ENCODE results near the gene BCL11A.
A peak's percentile ranks its signal among the peaks of the same experiment; 100 is the strongest.

The BCL11A gene

DNA sequence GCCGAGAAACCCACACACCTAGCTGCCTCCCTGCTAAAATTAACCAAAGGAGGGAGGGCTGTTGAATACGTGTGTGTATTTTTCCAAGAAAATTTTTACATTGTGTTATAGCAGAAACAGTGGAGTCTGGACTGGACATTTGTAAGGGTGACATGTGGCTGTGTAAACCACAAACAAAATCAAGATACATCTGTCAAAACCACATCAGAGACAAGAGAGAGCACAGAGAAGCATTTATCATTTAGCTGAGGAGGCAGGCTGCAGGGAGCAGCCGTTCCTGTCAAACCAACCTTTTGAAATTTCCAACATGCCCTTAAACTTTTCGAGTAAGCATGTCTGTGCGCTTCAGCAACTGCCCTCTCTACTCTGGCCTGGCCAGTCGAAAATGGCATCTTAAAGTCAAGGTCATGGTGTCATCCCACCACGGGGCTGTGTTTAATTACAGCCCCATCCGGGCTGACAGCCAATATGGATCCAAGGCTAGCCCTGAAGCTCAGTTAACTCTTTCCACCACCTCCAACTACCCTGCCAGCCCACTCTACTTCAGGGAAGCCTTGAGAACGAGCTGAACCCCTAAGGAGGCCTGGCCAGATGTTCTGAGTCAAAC, 8.4 kb downstream of the BCL11A start:
- DNase-seq (ENCODE audit: low spot score): no peak

DNA sequence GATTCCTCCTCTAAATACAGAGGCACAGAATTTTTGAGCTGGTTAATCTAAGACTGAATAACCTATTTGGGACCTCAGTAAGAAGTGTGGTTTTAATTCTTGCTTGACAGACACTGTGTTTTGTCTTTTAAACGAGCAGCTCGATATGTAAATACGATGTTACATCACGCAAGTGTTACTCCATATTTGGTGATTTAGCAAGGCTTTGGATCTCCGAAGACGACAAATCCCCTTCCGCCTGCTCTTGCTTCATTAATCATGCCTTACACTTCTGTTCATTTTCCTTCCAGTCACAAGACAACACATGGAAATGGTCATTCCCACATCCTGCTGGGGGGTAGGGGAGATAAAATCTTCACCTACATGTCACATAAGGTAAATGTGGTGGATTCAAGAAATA, 9.4 kb downstream of the BCL11A start:
- DNase-seq (ENCODE audit: low spot score): no peak

DNA sequence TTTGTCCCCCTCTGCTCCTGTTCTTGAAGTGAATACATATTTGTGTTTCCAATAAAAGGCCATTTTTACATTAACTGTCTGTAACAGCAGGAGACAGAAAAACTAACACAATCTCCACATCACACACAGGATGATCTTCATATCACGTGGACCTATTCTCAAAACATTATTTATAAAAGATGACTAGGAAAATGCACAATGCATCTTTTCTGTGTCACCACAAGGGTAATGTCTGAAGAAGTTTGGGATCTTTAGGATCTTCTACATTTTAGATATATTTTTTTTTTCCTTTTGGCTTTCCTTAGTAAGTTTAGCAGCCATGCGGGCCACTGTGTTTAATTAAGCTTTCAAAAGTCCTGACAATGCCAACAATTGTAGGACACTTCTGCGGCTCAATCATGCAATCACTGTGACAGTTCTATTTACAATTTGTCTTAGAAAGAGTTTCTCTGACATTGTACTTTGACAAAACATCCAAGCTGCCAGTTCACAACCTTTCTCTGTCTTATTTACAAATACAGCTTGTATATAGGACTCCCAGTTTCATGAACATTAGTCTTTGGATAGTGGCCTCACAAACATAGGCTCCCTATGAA, 12.3 kb downstream of the BCL11A start:
- no peak for DNase-seq (ENCODE audit: low spot score)

DNA sequence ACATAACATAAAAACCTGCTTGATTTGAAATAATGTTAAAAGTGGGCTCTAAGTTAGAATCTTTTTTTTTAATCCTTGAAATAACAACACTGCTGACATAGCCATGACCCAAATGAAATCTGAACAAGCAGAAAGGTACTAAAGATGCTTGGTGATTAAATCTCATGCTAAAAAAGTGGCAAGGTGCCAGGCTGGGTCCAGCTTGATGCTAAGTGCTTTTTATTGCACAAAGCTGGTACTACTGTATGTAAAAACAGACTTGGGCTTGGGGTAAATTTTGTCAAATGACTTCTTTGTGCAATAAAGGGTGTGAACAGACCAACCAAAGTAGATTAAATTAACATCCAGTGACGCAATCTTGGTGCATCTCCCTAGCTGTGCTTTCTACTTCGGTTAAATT, 13.4 kb downstream of the BCL11A start:
- no peak for DNase-seq (ENCODE audit: low spot score)

DNA sequence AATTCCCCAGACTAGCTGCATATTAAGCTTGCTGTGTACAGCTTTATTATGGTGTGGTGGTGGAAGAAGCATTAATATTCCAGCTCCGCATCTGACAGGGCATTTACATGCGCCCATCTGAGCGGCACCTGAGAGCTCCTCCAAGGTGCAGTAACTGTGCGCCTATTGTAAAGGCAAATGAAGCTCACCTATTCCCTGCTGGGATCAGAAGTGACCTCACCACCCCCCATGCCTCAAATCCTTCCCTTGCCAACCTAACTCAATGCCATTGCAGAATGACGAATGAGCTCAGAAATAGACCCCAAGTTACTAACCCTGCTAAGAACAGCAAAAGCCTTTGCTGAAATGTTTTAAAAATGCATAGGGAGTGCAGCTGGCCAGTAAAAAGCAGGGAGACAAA, 14.3 kb downstream of the BCL11A start:
- DNase-seq (ENCODE audit: low spot score): no peak

DNA sequence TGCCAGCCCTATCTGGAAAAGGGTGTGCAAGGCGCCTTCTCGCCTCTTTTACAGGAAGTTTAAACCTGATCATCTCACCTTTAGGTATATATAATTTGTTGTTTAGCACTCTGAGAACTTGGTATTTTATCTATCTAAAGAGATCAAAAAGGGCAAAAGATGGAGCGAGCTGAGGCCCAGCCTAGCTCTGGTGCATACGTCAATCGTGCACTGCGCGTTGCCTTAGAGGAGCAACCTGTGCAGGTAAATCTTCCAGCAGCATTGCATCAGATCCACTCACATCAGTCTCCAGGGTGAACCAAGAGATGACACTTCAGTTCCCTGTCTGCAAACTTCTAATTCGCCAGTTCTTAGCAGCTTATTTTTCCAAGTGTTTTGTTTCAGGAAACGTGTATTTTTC, 15.4 kb downstream of the BCL11A start:
- DNase-seq (ENCODE audit: low spot score): no peak

DNA sequence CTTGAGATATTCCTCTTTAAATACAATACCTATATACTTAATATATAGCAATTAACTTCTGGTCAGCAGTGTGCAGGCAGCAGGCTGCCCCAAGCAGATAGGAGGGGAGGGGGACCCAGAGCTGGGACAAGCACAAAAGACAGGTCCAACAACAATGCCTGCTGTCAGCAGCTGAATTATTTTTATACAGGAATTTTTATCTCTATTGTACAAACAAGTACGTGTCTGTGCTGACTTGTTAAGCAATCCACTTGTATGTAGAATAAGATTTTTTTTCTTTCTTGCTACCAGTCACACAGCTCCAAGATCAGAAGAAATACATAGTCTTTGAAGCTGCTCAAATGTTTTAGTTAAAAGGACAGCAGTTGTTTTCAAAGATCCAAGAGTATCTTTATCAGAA, 16.7 kb downstream of the BCL11A start:
- DNase-seq (ENCODE audit: low spot score): no peak

DNA sequence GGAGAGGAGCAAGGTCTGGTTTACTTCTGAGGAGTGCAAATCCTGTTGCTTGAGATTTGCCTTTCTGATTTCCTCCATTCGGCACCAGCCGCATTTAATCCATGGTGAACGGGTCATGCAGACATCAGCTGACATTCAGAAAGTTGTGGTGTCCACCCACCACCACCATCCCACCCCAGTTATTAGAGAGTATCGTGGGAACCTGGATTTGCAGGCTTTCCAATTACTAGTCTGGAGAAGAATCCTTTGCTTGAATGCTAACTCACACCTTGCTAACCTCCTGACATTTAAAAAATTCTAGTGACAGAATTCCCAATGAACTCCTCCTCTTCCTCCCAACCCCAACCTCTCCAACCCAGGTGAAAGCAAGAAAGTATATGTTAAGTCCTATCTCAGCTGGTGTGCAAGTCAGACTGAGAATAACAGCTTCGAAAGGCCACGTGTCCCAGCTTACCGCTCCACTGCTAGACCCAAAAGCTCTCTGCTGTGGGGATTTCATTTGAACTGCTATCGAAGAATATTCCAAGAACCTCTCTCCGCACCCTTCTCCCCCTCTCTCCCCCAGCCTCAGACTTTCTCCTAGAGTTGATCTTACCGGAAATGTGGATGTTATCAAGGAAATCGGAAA, 17.7 kb downstream of the BCL11A start:
- no peak for DNase-seq (ENCODE audit: low spot score)

DNA sequence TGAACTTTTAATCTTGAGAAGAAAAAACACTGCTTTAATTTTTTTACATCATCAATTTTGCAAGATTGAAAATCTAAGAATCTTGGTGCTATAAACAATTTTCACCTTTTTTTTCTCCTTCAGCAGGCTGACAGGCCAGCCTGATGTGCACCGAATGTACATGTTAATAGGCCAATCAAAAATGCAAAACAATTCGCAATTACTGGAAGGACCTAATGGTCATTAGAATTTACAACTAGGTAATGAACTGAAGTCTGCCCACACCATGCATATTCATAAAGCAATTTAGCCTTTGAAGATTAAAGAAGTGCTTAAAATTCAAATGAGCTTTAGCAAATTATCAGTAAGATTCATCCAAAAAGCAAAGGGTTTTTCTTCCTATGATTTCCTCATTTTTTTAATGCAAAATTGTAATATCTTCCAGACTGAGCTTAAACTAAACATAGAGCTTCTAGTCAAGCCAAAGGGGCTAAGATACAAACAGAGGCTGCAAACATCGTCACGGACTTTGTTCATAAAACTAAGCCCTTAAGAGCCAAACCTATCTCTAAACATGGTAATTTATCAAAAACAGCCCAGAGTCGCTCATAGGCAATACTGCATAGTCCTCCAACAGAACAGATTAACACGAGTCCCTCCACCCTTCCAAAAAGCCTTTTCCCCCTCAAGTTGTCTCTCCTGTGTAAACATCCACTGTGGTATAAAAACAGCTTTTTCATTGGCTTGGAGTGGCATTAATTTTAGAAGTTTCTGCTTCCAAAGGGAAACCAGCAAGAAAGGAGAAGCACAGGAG, 18.4 kb downstream of the BCL11A start:
- no peak for DNase-seq (ENCODE audit: low spot score)

DNA sequence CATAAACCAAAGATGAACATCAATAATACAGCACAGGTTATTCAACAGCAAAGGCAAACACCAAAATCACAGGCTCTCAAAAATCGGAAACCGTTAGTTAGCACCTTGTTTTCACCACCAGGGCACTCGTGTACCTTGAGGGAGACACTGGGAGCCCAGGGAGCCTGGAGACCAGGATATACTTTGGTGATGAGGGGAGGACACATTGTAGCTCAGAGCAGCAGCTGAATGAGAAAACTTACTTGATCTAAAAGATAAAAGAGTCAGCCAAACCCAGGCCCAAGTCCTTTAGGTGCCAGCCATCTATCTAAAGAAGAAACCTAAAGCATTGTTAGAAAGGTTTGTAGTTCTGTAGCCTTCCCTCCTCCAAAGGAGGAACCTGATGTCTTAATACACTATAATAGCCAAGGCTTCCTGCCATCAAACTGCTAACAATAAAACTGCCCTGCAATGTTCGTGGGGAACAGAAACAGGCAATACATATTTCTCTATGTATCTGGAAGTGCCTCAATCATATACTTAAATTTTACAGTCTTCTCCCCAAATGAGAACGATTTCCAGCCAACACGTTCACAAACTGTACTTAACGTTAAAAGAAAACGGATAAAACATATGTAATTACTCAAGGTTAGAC, 19.3 kb downstream of the BCL11A start:
- no peak for DNase-seq (ENCODE audit: low spot score)

DNA sequence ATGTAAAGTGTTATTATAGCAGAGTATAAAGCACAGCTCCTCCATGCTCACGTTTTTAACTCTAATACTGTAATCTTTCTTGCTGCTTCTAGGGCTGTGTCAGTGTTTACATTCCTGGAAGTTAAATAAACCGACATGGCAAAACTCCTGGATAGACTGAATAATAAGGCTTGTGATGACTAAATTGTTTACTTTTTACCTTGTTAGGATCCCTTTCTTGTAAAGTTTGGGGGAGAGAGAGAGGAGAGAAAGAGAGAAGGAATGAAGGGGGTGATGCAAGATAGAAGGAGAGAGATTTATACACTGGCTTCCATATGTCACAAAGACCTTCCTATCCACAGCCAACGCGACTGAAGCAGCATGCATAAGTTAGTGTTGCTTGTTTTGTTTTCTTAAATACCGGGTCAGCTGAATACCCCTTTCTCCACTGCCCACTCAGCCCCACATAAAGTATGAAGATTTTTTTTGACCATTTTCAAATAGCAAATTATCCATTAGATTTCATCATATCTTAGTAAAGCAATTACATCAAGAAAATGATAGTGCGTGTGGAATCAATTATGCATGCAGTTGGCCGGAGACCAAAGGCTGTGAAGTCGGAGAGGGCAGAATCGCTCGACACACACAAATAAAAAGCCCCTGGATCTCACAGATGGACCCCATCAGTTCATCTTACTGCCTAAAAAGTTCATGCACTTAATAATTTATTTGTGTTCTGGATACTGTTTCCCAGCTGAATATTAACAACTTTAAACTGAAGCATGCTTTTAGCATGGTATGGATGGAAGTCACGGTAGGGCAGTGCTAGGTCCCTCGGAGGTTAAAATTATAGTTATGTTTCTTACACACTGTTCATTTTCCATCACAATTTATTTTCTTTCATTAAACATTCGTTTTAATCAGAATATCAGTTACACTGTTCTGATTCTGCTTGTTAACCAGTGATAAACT, 20.1 kb downstream of the BCL11A start:
- DNase-seq (ENCODE audit: low spot score): peak; percentile 32

DNA sequence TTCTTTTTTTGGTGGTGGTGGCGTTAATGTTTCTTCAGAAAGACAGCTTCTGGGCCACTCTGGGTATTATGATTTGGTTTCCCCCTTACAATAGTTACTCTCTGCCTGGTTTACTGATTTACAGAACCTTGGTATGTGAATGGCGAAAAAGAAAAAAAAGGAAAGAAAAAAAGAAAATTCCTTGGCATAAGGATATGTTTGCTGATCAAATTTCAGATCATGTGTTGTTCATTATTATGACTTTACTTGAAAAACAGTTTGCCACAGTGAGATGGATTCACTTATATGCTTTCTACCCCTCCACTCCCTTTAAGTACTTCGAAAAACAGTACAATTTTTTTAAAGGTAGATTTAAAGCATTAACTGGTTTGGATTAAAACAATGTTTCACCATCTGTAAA, 21.0 kb downstream of the BCL11A start:
- DNase-seq (ENCODE audit: low spot score): peak; percentile 22

DNA sequence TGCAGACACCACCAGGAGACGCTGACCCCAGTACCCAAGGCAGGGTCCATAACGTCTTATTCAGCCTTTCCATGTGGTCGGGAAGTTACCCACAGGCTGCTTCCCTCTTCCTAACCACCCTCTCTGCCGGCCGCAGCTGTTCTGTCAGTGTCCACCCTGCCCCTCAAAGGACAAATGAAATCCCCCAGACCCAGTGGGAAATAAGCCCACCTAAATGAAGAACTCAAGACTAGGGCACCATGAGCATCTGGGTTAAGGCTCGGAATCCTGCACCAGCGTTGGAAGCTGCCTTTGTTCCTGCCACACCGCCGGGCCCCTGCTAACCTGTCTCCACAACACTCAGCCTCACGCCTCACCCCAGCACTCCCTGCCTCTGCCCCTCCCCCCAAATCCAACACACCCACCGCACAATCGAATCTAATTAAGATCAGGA, 21.7 kb downstream of the BCL11A start:
- DNase-seq (ENCODE audit: low spot score): no peak

DNA sequence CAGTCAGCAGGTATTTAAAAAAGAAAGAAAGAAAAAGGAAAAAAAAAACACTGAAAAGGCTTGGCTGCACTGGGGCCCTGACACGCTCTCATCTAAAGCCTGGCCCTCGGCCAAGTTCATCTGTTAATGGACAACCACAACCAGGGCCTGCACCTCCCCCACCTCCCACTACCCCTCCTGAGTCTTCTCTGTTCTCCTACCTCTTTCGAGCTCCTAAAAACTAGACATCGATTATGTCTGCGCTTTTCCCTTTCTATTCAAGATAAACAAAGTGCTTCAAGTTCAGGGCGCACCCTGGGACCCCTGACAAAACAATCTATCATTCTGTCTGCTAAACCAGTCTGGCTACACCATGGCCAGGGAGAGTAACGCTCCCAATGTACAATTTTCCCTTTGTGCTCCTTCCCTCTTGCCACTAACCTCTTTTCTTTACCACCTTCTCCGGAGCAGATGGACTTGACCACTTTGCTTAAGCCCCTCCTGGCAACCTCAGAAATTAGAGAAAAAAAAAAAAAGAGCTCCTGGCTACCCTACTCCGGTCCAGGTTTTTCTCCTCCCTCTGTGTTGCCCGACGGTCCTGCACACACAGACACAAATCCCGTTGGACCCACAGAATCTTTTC, 22.7 kb downstream of the BCL11A start:
- no peak for DNase-seq (ENCODE audit: low spot score)

DNA sequence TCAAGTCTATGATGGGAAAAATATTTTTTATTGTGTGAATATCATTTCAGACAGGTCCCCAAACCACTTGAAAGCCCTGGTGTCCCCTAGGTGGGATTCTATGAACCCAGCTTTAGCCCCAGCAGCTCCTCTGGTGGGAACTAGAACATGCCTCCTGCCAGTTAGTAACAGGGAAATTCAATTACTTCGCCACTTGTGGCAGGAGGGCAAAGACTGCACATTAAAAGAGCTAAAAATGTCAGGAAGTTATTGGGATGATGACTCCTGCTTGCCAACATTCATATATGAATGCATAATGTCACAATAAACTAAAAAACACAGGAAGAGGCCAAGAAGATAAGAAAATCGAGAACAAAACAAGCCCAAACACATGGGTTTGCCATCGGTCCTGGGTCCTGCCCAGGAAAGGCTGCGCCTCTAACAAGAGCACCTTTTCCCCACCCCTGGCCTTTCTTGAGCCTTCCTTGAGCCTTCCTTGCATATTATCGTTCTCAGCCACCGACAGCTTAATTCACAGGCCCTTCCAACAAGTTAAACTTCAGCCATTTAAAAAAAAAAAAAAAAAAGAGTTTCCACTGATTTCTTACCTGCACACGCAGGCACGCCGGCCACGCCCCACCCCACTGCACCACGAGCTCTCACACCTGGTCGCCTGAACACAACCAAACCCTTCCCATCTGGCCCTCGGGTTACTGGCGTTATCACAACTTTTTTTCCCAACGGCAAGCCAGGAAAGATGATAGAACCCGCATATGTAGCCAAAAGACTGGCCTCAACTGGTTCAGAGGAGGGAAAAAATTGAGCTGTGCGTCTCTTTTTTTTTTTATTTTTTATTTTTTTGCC, 23.4 kb downstream of the BCL11A start:
- no peak for DNase-seq (ENCODE audit: low spot score)

DNA sequence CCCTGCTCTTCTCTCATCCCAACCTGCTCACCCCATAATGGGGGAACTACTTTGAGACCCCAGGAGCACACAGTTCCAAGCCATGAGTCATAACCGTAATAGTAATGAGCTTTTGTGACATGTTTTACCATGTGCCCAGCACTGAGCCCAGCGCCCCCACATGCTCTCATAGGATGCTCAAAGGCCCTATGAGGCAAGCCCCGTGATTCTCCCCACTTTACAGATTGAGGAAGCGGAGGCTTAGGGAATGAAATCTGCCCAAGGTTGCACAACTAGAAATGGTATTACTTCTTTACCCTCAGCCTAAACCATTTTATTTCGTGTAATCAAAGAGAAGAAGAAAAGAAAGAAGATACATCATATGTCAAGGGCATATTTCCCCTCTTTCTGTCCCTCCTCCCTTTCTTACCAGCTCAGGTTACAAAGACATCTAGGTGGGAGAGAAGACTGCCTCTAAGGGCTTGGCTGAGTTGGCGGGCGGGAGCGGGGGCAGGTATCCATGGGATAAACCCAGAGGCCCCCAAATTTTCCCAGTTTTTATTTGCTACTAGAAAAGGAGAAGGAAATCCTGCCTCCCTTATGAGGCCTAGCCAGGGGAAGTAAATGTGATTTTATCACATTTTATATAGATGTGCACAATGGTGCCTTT, 24.2 kb downstream of the BCL11A start:
- no peak for DNase-seq (ENCODE audit: low spot score)

DNA sequence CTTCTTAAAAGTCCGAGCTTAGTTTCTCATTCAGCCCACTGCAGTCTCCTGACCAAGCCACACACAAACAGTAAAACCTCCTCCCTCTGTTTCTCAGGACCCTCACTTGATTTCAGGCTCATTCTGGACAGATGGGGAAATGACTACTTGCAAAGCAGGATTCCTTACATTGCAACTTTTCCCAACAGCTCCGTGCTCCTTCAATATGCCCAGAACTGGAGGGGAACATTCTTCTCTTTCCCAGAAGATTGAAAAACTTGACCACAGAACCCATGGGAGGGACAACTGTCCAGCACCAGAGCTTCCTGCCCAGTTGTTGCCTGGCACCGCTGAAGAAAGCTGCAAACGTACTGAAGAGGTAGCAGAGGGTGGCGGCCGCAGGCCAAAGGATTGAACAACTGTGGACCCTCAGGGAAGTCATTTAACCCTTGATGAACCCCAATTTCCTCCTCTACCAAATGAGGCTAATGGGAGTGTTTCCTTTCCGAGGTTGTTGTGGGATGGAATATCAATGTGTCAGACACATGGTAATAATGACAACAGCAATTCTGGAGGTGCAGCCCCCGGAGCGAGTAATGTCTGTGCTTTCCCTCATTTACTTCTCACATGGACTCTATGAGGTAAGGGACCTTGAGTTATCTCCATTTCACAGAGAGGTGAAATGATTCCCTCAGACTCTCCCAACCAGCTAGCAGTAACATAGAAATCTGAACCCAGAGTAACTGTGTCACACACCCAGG, 25.0 kb downstream of the BCL11A start:
- DNase-seq (ENCODE audit: low spot score): peak; percentile 52

DNA sequence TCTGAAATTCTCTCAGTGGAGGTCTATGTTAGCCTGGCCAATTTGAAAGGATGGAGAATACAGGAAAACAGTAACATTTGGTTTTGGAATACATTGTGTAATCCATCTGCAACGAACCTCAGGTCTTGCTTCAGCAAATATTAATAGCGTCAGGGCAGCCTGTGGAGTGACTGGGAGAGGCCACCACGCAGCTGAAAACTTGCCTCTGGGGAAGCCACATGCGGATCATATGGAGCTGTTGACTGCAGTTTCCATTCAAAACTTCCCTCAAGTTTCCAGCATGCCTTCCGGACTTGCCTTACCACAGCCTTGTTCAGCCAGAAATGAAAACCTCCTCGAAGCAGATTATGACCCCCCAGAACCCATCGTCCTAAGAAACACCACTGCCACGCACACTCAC, 25.7 kb downstream of the BCL11A start:
- peak; percentile 68 for DNase-seq (ENCODE audit: low spot score)

DNA sequence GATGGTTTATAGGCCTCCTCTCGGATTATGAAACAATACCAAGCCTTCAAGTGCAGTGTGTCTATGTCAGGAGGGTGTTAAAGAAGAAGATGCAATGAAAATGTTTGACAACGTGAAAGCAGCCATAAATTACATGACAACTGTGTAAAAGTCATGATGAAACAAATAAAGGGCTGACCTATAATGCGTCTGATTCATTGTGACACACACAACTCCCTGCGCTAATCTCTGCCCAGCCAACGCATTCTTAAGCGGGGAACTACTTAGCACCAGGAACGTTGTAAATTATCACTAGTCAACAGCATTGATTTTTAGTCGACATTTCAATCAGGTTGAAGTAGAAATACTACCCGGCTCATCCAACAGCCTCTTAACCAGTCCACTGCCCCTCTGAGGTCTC, 26.8 kb downstream of the BCL11A start:
- DNase-seq (ENCODE audit: low spot score): no peak

Data from AG20443 (cell line).